NCI-H1436 treated with DMSO at 0.1 percent for 48 hours (cell line): ENCODE results near the gene CSGALNACT2.
"Not testable (repeated sequence)": the region's sequence is repeated elsewhere in the genome, so short reads cannot be mapped to it uniquely, and the experiment has no call there.

Experiments
- DNase-seq: peaks from one replicate; lab custom pipeline; 2025; lab: John Stamatoyannopoulos, UW

Gene CSGALNACT2, protein sequence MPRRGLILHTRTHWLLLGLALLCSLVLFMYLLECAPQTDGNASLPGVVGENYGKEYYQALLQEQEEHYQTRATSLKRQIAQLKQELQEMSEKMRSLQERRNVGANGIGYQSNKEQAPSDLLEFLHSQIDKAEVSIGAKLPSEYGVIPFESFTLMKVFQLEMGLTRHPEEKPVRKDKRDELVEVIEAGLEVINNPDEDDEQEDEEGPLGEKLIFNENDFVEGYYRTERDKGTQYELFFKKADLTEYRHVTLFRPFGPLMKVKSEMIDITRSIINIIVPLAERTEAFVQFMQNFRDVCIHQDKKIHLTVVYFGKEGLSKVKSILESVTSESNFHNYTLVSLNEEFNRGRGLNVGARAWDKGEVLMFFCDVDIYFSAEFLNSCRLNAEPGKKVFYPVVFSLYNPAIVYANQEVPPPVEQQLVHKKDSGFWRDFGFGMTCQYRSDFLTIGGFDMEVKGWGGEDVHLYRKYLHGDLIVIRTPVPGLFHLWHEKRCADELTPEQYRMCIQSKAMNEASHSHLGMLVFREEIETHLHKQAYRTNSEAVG

DNA sequence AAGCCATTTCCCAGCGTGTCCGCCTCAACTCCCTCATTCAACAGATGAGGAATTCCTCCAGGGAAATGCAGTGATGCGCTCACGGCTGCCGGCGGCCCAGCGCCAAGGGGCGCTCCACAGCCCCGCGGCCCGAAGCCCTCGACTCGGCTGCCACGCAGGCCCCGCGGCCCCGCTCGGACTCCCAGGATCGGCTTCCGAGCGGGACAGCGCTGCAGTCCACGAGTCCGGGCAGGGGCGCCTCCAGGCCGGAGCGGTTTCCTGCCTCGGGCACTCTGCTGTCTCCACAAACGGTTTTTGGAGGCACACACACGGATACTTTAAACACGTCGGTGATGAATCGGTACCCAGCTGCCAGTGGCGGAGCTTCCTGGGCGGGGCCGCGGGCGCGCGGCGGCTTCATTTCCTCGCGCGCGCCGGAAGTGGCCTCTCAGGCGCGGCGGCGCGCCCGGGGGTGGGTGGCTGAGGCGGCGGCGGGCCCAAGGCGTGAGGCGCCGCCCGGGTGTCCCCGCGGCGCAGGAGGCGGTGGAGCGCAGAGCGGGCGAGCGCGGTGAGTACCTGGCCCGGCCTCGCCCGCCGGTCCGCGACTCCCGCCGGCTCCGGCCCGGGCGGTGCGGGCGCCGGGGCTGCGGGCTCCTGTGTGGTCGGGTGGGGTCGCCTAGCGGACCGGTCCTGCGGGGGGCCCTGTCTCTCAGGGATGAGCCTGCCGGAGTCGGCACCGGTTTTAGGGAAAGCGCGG lies at the start of gene CSGALNACT2:
TSS of gene CSGALNACT2 (plus strand) at position 425 of the 736 bp plus-strand sequence. CDS start 16,705 bp downstream, outside the sequence.
- peak; percentile 31 for DNase-seq

DNA sequence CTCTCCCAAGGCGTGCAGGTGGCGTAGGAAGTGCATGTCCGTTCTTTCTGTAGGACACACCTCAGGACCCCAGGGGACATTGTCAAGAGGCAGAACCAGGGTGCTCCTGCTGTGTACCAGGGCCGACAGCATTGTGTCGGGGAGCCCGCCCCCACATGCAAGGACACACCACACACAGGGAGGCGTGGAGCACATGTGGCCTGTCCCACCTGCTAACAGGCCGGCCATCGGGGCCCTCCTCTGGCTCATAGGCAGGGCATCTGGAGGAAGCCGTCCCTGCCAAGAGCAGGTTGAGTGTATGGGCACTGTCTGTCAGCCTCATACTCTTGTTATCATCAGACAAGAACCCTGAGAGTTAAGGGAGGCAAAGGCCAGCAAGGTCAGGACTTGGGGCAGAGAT lies 48.7 kb upstream of the CSGALNACT2 start:
- DNase-seq = no peak

DNA sequence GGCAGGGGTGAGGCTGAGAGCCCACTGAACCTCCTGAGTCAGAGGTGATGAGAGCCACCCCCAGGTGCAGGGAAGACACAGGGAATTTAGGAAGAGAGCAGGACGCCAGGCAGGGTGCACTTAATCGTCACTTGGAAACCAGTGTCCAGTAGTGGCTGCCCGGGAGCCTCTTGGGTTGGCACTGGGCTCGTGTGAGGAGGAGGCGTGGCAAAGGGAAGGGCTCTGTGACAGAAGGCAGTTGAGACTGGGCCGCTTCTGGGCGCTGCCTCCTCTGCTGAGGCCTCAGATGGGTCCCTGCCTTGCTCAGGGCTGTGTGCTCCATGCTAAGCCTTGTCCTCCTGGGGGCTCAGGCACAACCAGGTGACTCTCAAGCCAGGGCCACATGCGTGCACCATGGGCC lies 48.1 kb upstream of the CSGALNACT2 start:
- DNase-seq = no peak

DNA sequence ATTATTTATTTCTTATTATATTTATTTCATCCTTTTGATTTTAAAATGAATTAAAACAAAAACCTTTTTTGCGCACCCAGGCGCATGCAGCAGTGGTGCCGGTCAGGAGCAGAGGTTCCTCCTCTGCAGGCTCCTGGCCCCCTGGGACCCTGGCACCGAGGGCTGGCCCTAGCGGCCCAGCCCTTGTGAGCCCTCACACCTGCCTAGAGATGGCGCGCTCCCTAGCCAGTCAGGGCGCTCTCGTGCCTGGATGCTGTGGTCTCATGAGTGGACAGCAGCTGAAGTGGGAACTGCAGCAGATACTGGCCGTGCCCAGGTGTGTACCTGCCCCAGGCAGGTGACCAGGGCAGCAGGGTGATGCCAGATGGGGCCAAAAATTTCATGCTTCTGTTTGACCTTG lies 47.6 kb upstream of the CSGALNACT2 start:
- no peak for DNase-seq

DNA sequence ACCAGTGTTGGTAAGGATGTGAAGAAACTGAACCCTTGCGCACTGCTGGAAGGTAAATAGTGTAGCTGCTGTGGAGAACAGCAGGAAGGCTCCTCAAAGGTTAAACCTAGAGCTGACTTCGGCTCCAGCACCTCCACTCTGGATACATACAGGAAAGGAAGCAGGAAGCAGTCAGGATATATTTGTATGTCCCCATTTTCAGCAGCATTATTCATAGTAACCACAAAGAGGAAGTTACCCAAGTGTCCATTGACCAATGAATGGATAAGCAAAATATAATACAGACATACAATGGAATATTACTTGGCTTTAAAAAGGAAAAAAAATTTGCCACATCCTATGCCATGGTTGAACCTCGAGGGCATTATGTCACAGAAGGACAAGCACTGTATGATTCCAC lies 46.4 kb upstream of the CSGALNACT2 start:
- DNase-seq = no peak

DNA sequence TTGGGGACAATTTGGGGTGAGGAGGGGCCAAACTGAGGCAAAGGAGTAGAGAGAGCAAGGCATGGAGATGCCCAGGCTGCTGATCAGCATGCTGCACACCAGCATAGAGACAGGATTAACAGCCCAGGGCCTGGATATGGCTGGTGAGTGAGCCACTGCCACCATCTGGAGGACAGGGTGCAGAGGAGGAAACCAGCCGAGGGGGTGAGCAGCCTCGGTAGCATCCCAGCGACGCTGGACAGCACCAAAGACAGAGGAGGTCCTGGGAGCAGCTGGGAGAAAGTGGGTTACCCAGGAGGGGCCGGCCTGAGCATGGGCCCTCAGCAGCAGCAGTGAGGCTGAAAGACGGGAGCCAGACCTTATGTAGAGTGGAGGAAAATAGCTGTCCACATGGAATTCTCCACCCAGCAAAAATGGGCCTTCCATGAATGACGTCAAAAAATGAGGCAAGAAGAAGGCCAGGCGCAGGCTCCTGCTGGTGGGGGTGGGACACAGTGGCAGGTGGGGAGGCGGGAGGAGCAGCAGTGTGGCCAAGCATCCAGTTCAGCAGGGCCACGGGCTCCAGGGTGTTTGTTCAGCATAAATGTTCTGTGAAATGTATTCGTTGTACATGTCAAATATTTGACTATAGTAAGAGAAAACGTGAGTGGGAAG lies 44.7 kb upstream of the CSGALNACT2 start:
- no peak for DNase-seq

DNA sequence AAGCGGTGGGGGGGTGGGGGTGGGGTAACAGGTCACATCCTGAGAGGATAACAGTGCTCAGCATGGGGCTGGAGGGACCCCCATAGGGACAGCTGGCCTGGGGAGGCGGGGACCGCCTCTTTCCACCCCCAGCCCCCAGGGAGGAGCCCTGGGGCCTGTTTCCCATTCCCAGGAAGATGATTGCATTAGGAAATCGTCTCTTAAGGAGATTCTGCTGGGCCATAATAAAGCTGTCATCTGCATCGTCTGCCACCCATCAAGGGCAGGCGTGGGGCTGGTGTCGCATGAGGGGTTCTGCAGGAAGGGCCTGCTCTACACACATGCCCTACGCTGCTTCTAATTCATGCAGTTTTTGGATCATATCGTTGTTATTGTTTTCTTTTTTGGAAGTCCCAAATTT lies 44.2 kb upstream of the CSGALNACT2 start:
- no peak for DNase-seq

DNA sequence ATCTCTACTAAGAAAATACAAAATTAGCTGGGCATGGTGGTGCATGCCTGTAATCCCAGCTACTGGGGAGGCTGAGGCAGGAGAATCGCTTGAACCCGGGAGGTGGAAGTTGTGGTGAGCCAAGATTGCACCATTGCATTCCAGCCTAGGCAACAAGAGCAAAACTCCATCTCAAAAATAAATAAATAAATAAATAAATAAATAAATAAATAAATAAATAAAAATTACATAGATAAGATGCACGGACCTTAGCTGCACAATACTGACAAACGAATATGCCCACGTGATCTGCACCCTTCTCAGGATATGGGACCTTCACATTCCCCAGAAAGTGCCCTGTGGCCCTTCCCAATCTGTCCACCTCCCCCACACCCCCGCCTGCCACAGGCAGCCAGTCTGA lies 38.9 kb upstream of the CSGALNACT2 start:
- not testable (repeated sequence) for DNase-seq

DNA sequence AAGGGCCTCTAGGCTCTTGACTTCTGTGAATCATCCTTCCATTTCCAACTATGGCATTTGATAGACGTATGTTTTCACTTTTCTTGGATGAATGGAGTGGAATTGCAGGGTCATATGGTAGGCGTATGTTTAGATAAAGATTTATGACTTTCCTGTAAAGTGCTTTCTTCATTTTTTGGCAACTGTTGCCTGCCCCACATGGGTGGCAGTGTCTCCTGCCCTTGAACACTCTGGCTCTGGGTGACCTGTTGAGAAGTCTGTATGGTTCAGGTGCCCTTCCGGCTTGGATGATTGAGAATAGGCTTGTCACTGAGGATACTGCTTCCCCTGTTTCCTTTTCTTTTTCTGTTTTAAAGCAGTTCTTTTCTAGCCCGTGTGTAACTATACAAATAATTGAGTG lies 38.3 kb upstream of the CSGALNACT2 start:
- DNase-seq = no peak

DNA sequence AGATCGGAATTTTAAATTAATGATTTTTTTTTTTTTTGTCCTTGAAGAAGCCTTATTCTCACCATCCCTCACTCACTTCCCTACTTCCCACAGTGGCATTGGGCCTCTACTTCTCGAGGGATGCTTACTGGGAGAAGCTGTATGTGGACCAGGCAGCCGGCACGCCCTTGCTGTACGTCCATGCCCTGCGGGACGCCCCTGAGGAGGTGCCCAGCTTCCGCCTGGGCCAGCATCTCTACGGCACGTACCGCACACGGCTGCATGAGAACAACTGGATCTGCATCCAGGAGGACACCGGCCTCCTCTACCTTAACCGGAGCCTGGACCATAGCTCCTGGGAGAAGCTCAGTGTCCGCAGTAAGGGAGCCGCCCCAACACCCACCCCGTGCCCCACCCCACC lies 37.9 kb upstream of the CSGALNACT2 start:
- DNase-seq = no peak

DNA sequence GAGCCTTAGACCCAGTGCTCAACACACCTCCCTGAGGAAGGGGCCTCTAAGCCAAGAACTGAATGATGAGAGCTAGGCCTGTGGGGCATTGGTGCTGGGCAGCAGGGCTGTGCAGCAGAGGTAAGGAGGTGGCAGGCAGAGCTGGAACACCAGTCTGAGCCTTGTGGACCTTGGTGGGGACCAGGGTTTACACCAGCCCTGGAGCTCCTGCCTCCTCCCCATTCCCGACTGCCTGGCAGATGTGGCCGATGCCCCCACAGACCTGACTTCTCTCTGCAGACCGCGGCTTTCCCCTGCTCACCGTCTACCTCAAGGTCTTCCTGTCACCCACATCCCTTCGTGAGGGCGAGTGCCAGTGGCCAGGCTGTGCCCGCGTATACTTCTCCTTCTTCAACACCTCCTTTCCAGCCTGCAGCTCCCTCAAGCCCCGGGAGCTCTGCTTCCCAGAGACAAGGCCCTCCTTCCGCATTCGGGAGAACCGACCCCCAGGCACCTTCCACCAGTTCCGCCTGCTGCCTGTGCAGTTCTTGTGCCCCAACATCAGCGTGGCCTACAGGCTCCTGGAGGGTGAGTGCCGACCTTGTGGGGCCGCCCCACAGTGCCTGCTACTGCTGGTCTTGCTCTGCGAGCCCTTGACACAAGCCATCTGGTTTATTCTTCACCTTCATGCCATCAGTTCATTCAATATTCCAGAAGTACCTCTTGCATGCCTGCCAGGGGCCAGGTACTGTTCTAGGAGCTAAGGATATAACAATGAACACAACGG lies 36.0 kb upstream of the CSGALNACT2 start:
- DNase-seq = no peak

DNA sequence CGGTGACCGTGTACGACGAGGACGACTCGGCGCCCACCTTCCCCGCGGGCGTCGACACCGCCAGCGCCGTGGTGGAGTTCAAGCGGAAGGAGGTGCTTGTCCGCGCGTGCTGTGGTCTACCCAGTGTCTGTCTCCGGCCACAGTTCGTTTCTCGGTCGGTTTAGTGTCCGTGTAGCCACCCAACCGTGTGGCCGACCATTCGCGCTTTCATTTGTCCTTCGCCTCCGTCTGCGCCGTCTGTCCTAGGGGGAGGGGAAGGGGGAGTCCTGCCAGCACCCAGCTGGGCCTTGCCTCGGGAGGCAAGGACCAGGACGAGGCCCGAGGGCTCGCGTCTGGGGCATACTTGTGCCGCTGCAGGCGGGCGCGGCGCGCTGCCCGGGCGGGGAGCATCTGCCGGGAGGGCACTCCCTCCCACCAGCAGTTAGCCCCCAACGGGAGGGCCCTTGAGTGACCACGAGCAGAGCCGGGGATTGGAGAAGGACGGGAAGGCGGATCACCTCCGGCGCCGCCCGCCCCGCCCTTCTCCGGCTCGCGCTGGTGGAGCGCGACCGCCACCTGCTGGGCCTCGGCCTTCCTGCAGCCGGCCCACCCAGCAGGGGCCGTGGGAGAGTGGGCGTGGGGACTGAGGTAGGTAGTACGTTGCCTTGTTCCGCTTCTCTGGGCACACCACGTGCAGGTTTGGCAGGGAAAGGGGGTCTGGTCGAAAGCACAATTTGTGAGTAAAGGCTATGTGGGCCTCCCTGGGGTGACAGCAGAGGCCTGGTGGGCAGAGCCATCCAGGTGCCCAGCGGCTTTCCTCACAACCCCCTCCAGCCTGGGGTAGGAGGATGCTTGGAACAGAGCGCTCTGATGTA lies 32.9 kb upstream of the CSGALNACT2 start:
- DNase-seq = no peak

DNA sequence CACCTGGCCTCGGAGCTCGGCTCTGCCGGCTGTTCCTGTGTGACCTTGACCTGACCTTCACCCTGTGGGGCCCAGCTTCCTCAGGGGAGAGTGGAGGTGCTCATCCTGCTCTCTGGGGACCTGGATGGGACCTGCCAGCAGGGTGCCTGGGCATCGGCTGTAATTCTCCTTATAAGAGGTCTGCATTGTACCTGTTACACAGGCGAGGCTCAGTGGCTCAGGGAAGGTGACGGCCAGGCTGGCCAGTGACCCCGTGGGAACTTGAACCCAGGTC lies 32.4 kb upstream of the CSGALNACT2 start:
- DNase-seq = no peak

DNA sequence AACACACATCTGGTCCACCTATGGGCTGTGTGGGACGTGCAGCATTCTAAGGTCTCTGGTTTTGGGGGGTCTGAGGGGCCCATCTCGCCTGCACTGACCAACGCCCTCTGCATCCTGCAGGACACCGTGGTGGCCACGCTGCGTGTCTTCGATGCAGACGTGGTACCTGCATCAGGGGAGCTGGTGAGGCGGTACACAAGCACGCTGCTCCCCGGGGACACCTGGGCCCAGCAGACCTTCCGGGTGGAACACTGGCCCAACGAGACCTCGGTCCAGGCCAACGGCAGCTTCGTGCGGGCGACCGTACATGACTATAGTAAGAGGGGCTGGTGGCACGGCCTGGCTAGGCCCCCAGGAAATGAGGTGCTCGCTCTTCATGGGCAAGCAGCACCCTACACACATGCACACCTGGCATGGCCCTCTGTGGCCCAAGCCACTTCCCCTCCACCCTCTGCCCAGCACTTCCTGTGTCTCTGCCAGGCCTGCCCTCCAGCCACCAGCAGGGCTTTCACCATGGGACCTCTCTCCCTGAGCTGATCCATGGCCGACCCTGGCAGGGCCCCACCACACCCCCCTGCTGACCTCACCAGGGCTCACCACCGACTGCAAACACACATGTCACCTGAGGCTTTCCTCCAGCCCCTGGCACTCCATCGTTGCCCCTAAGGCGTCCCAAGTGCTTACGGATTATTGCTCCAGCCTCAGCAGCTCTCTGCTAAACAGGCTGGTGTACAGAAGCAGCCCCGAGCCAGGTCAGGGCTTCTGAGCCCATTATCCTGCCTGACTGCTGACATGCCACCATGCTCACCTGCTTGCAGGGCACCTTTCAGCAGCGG lies 31.8 kb upstream of the CSGALNACT2 start:
- DNase-seq = no peak

DNA sequence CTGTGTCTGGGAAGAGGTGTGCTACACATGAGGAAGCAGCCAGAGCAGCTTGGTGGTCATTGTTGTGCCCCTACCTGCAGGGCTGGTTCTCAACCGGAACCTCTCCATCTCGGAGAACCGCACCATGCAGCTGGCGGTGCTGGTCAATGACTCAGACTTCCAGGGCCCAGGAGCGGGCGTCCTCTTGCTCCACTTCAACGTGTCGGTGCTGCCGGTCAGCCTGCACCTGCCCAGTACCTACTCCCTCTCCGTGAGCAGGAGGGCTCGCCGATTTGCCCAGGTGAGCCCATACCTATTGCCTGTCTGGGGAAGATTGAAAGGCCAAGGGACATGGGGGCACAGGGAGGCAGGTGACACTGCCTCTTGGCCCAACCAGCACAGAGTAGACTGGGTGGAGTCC lies 29.3 kb upstream of the CSGALNACT2 start:
- no peak for DNase-seq

DNA sequence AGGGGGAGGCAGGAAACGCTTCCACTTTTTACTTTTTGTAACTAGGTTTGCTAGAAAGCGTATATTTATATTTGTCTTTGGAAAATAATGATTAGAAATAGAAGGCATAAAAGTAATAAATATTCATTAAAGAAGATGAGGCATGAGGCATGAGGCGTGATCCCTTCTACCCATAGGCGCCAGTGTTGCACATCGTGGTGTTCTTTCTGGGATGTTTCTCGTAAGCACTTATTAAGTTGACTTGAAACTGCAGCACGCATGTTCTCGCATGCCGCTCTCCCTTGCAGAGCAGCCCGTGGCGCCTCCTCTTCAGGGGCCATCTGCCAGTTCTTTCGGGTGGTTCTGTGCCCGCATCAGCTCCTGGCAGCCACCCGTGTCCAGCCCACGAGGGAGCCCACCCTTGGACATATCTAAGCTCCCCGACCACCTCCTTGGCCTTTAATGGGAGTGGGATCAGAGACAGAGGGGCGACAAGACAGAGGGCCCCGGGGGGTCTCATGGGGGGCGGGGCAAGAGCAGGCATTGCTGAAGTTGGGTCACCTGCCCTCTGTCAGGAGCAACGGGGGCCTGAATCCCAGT lies 28.5 kb upstream of the CSGALNACT2 start:
- no peak for DNase-seq

DNA sequence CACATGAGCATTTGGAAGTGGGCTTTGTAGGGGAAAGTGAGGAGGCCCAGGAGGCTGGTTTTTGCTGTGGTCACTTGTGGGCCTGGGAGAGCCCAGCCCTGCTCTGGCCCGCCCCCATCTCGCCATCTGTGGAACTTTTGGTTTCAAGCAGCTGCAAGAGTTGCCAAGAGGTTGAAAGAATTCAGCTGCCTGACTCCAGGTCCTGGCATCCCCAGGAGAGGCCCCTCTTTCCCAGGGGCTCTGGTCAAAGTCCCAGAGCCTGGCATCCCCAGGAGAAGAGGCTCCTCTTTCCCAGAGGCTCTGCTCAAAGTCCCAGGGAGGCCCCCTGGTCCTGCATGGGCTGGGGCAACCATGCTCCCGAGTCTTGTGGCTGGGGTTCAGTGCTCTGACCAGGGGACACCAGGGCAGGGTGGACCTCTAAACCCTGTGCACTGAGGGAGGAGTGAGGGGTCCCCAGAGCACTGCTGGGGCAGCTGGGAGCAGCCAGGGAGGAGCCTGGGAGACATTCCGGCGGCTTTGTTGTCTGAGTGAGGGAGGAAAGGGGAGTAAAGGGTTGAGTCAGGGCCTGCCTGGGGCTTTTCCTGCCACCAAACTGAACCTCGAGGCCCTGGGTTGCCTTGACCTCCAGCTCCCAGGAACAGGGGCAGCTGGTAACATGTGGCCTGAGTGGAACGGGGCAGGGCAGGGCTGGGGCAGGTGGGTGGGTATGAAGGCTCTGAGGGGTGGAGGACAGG lies 27.7 kb upstream of the CSGALNACT2 start:
- no peak for DNase-seq

DNA sequence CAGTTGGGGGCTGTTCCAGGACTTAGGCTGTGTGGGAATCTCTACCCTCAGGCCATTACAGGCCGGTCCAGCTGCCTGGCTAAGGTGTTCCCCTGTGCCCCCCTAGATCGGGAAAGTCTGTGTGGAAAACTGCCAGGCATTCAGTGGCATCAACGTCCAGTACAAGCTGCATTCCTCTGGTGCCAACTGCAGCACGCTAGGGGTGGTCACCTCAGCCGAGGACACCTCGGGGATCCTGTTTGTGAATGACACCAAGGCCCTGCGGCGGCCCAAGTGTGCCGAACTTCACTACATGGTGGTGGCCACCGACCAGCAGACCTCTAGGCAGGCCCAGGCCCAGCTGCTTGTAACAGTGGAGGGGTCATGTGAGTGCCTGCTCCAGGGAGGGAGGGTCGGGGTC lies 27.1 kb upstream of the CSGALNACT2 start:
- no peak for DNase-seq

DNA sequence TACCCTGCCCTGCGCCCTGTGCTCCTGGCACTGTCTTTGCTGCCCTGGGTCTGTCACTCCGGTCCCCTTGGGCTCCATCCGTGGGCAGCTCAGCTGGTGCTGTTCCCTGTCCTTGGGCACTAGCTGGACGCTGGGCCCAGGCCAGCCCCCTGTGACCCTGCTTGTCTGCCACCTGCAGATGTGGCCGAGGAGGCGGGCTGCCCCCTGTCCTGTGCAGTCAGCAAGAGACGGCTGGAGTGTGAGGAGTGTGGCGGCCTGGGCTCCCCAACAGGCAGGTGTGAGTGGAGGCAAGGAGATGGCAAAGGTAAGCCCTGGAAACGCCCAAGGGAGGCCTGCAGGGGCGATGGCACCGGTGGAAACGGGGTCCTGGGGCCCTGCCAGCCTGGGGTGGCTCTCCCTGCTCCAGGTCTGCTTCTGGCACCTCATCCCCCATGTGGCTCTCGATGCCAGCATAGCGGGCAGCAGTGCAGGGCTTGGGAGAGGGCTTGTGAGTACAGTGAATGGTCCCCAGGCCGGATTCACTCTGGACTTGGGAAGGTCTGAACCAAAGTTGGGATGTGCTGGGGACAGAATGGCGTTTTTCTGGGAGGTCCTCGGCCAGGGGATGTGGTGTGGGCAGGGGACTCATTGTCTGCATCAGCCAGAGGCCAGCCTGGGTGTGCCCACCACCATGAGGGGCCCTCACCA lies 26.2 kb upstream of the CSGALNACT2 start:
- DNase-seq = no peak
